AG04450 (cell line): ENCODE data around the gene MAGI2. TPM values are rescaled to one million over a fixed set of nuclear protein-coding genes. Genes with fewer than 3 reads are reported as not detected.

Experiments used
- CTCF ChIA-PET: fragments of 300-600, 350-600 bp; formaldehyde crosslinking; extraction: SDS; loops from one replicate; lab custom pipeline; 2022; ENCODE audit warnings: antibody characterized with exemption, inconsistent platforms; lab: Charles Lee
- POLR2A ChIA-PET: fragments of 350-600 bp; formaldehyde crosslinking; extraction: SDS; loops from one replicate; lab custom pipeline; 2021; ENCODE audit warnings: antibody characterized with exemption, inconsistent platforms; lab: Yijun Ruan, JAX
- DNase-seq: peaks from one replicate; pipeline ENCODE4 v3.0.0-alpha.2; 2011; ENCODE audit warnings: low read depth, low spot score
- H3K27ac ChIP-seq: one replicate; pipeline ENCODE4 v1.5.1; 2012; ENCODE audit warnings: low read depth, low read length, control low read depth
- H3K27me3 ChIP-seq: one replicate; pipeline ENCODE4 v1.6.0; 2012; ENCODE audit warnings: low read length; ENCODE audit not compliant: control insufficient read depth, insufficient read depth
- H3K4me3 ChIP-seq: 2 replicates; pipeline ENCODE4 v1.5.1; 2011; ENCODE audit warnings: mild to moderate bottlenecking, low read depth, low read length, control low read depth
- H3K9me3 ChIP-seq: 2 replicates; pipeline ENCODE4 v1.5.1; 2012; ENCODE audit warnings: low read length; ENCODE audit not compliant: control insufficient read depth, insufficient read depth
- CTCF ChIP-seq: IDR thresholded peaks from 2 replicates; pipeline ENCODE4 v1.5.1; 2011; ENCODE audit warnings: low read depth, low read length, control low read depth, inconsistent platforms
- polyA plus RNA-seq: library from polyadenylated mRNA; depleted of rRNA; stranded (reverse); fragments of >200 nt; gene quantifications from 2 replicates; pipeline ENCODE4 v1.2.3, GENCODE V29; 2011

MAGI2 gene
- polyA plus RNA-seq, 1 experiment = 2.3 TPM

- no peak for DNase-seq
- CTCF ChIA-PET = no interaction called here
These were observed 113.3 kb downstream of the MAGI2 start for GRCh38 chr7:79340212-79340611.

DNA sequence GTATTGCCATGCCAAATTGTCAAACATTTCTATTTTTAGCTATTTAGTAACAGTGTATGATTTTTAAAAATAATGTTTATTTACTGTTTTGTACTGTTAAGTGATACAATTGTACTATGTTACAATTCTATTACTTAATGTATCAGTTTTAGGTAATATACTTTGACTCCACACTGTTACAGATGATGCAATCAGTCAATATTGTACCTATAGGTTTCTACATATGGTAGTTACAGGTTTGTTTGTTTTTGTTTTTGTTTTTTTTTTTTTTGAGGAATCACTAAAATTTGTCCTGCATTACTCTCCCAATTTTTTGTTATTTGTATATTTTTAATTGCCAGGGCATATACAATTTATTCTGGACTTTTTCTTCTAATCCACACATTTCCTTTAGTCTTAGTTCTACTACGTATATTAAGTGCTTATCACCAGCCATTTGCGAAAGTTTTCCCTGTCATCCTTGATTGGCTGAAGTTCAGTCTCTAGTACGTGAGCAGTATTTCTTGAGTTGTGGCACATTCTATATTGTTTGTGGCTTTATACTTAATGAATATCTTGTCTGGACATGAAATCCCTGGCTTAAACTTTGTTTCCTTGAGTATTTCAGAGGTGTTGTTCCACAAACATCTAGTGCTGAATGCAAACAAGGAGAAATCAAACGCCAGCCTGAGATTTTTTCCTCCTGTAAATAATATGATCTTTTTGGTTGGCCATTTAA lies 114.1 kb downstream of the MAGI2 start:
- Histone ChIP-seq H3K4me3 (no peak overlapping the region), H3K9me3 (no peaks in the 10 kb centered on the region), H3K27me3 (no peaks in the 10 kb centered on the region), H3K27ac (no peak overlapping the region)
- no peak for TF ChIP-seq CTCF
- ChIA-PET POLR2A (no interaction called here), CTCF (no interaction called here)
- DNase-seq = no peak

More at GRCh38 chr7:79340212-79340611, 113.3 kb downstream of the MAGI2 start:
- POLR2A ChIA-PET = no interaction called here
- TF ChIP-seq CTCF = no peak
- Histone ChIP-seq H3K9me3 (no peaks in the 10 kb centered on the region), H3K4me3 (no peak overlapping the region), H3K27me3 (no peaks in the 10 kb centered on the region), H3K27ac (no peak overlapping the region)

DNA sequence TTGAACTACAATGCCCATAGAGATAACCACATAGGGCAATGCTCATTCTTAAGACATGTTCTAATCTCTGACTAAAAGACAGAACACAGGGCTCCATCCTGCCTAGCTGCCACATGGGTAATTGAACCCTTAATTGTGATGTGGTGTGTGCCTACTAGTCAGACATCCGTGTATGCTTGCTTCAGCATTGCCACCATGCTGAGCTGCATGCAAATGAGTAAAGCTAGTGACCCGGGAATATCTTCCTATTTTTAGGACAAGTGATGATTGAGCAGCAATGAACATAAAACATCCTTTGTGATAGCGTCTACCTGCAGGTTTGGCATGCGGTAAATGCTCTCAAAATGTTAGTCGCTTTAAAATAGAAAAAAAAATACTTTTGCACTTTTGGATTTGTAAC lies 115.8 kb downstream of the MAGI2 start:
- no peak for TF ChIP-seq CTCF
- DNase-seq = no peak
- Histone ChIP-seq H3K4me3 (no peak overlapping the region), H3K27me3 (no peaks in the 10 kb centered on the region), H3K9me3 (no peaks in the 10 kb centered on the region), H3K27ac (no peak overlapping the region)
- CTCF ChIA-PET = no interaction called here
- POLR2A ChIA-PET = no interaction called here

GRCh38 chr7:79334841-79335240 lies 118.6 kb downstream of the MAGI2 start:
- H3K27ac ChIP-seq = no peak overlapping the region
- POLR2A ChIA-PET = no interaction called here
- H3K4me3 ChIP-seq = no peak overlapping the region
- no peaks in the 10 kb centered on the region for H3K27me3 ChIP-seq
- CTCF ChIA-PET = interaction anchor here (1.4 kb wide), 1 partner anchor 37 kb away, joined by 5 read pairs; no protein-coding TSS in a partner anchor
- H3K9me3 ChIP-seq = no peaks in the 10 kb centered on the region
- no peak for TF ChIP-seq CTCF
- DNase-seq = no peak

DNA sequence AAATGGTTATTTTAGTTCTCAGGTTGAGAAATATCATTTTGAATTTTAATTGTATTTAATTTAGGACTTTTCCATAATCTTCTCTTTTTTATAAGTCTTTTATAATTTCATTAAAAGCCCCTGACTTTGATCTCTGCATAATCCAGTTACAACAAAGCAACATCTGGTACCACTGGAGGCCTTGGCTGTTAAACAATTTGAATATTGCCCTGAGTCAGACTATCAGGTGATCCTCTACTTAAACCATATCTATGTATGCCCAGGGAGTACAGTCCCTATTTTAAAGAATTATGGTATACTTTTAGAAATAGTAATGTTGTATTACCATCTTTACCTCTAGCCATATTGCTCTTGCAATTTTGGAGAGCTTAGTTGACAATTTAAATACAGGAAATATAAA lies 119.1 kb downstream of the MAGI2 start:
- Histone ChIP-seq H3K27ac (no peak overlapping the region), H3K27me3 (no peaks in the 10 kb centered on the region), H3K4me3 (no peak overlapping the region), H3K9me3 (no peaks in the 10 kb centered on the region)
- ChIA-PET POLR2A (no interaction called here), CTCF (interaction anchor here (1.4 kb wide), 1 partner anchor 37 kb away, joined by 5 read pairs; no protein-coding TSS in a partner anchor)
- no peak for DNase-seq
- TF ChIP-seq CTCF = no peak
